Measurements from ENCODE around the gene SCUBE2.

- TF ChIP-seq, protein P1, sequence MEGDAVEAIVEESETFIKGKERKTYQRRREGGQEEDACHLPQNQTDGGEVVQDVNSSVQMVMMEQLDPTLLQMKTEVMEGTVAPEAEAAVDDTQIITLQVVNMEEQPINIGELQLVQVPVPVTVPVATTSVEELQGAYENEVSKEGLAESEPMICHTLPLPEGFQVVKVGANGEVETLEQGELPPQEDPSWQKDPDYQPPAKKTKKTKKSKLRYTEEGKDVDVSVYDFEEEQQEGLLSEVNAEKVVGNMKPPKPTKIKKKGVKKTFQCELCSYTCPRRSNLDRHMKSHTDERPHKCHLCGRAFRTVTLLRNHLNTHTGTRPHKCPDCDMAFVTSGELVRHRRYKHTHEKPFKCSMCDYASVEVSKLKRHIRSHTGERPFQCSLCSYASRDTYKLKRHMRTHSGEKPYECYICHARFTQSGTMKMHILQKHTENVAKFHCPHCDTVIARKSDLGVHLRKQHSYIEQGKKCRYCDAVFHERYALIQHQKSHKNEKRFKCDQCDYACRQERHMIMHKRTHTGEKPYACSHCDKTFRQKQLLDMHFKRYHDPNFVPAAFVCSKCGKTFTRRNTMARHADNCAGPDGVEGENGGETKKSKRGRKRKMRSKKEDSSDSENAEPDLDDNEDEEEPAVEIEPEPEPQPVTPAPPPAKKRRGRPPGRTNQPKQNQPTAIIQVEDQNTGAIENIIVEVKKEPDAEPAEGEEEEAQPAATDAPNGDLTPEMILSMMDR (IDR thresholded peaks at IDR 0.05; ENCODE audit: insufficient read depth, low read depth, low read length): no peak
- no peak for TF ChIP-seq EZH2 (IDR thresholded peaks at IDR 0.05; ENCODE audit: insufficient read depth, low read length)
Measured at GRCh38 chr11:9041747-9042146, 49.7 kb downstream of the SCUBE2 start.
